Gastroesophageal sphincter (tissue), 4 donors: ENCODE data around the gene NPLOC4. TPM values are rescaled to one million over a fixed set of nuclear protein-coding genes. Genes with fewer than 3 reads are reported as not detected.
A peak's percentile ranks its signal among the peaks of the same experiment; 100 is the strongest.

Source experiments
- ATAC-seq: fragments of 150-250 bp; one replicate; pipeline ENCODE4 v1.9.1; 2016; ENCODE audit warnings: mild to moderate bottlenecking, moderate library complexity
- H3K27ac ChIP-seq, 4 donors: fragments of 200-600 bp; sonication (generic) in 3 of 4; 1 replicate in 3 of 4; 2 replicates in 1 of 4; pipeline ENCODE4 v1.5.1; 2016 to 2019
- H3K27me3 ChIP-seq: fragments of 200-600 bp; sonication (generic); one replicate; pipeline ENCODE4 v1.5.1; 2019
- H3K36me3 ChIP-seq, 2 donors: fragments of 200-600 bp; sonication (generic); one replicate each; pipeline ENCODE4 v1.5.1; 2019; ENCODE audit warnings: control low read depth in 1 of 2
- H3K4me1 ChIP-seq, 3 donors: fragments of 200-600 bp; sonication (generic); 1 replicate in 2 of 3; 2 replicates in 1 of 3; pipeline ENCODE4 v1.5.1; 2016 to 2019; ENCODE audit warnings: control low read depth in 2 of 3
- H3K4me3 ChIP-seq, 2 donors: fragments of 200-600 bp; sonication (generic); one replicate each; pipeline ENCODE4 v1.5.1; 2019; ENCODE audit warnings: mild to moderate bottlenecking in 1 of 2, moderate library complexity in 1 of 2
- H3K9me3 ChIP-seq, 3 donors: fragments of 200-600 bp; sonication (generic); one replicate each; pipeline ENCODE4 v1.5.1; 2017 to 2019; ENCODE audit warnings: control low read depth in 2 of 3
- EP300 ChIP-seq: sonication (generic); formaldehyde crosslinking; IDR thresholded peaks from one replicate; pipeline ENCODE4 v1.6.1; 2017; ENCODE audit warnings: antibody characterized with exemption, mild to moderate bottlenecking
- POLR2A ChIP-seq, 2 donors: fragments of 450-650 bp; IDR thresholded peaks; one replicate each; pipeline ENCODE4 v1.6.1; 2017; ENCODE audit warnings: antibody characterized with exemption in 2 of 2, mild to moderate bottlenecking in 2 of 2, moderate library complexity in 1 of 2
- POLR2AphosphoS5 ChIP-seq: sonication (generic); formaldehyde crosslinking; IDR thresholded peaks from one replicate; pipeline ENCODE4 v1.6.1; 2017; ENCODE audit warnings: antibody characterized with exemption
- WGBS, 2 donors: methylation state at CpG; one replicate each; pipeline ENCODE4 v1.1.5; 2018; ENCODE audit warnings: low coverage in 1 of 2; 5-methylcytosine and 5-hydroxymethylcytosine counted together
- total RNA-seq, 4 donors: library from RNA; depleted of rRNA; stranded (reverse); fragments of >200 nt; gene quantifications; one replicate each; pipeline ENCODE4 v1.1.0, GENCODE V29; 2016
- TF ChIP-seq, protein P1 (sequence below), 4 experiments: fragments of 200-600 bp in 2 of 4; fragments of 450-650 bp in 2 of 4; sonication (generic) in 1 of 4; IDR thresholded peaks; one replicate each; pipeline ENCODE4 v1.5.1; 2017 to 2019; ENCODE audit warnings: antibody characterized with exemption in 4 of 4, mild to moderate bottlenecking in 2 of 4, moderate library complexity in 2 of 4

Gene NPLOC4
- total RNA-seq, 4 donors from 2014 or later: 49.5 to 83.8 (median 58.0) TPM

- Histone ChIP-seq H3K4me3 (no peak overlapping the region), H3K4me1 (peaks cover 0 to 35% (median 1%) of the 10 kb centered on the region in 3 donors), H3K27ac (no peak overlapping the region), H3K36me3 (no peaks in the 10 kb centered on the region), H3K27me3 (peaks cover 70% of the 10 kb centered on the region), H3K9me3 (no peaks in the 10 kb centered on the region)
- no peak for ATAC-seq
- WGBS, 2 donors: 87% methylated on average over 6 of the region's 8 CpGs; no CpG with 5 or more reads in 1 of the 2 donors
- TF ChIP-seq POLR2A (IDR thresholded peaks at IDR 0.05): no peak
- TF ChIP-seq EP300: no peak
Observed at GRCh38 chr17:81524865-81525159, 112.1 kb downstream of the NPLOC4 start.

GRCh38 chr17:81524039-81524864 is 112.7 kb downstream of the NPLOC4 start:
- WGBS, 2 donors: 28% methylated on average over 4 of the region's 18 CpGs; no CpG with 5 or more reads in 1 of the 2 donors
- Histone ChIP-seq H3K27me3 (peaks cover 66% of the 10 kb centered on the region), H3K4me1 (peaks cover 0 to 40% (median 7%) of the 10 kb centered on the region in 3 donors), H3K27ac (no peak overlapping the region), H3K36me3 (no peaks in the 10 kb centered on the region), H3K9me3 (no peaks in the 10 kb centered on the region), H3K4me3 (no peak overlapping the region)
- no peak for ATAC-seq
- TF ChIP-seq EP300: no peak
- TF ChIP-seq, protein P1, sequence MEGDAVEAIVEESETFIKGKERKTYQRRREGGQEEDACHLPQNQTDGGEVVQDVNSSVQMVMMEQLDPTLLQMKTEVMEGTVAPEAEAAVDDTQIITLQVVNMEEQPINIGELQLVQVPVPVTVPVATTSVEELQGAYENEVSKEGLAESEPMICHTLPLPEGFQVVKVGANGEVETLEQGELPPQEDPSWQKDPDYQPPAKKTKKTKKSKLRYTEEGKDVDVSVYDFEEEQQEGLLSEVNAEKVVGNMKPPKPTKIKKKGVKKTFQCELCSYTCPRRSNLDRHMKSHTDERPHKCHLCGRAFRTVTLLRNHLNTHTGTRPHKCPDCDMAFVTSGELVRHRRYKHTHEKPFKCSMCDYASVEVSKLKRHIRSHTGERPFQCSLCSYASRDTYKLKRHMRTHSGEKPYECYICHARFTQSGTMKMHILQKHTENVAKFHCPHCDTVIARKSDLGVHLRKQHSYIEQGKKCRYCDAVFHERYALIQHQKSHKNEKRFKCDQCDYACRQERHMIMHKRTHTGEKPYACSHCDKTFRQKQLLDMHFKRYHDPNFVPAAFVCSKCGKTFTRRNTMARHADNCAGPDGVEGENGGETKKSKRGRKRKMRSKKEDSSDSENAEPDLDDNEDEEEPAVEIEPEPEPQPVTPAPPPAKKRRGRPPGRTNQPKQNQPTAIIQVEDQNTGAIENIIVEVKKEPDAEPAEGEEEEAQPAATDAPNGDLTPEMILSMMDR (IDR thresholded peaks at IDR 0.05): no peak
- TF ChIP-seq POLR2AphosphoS5: no peak
- no peak for TF ChIP-seq POLR2A (IDR thresholded peaks at IDR 0.05)

GRCh38 chr17:81523402-81524038 is 113.4 kb downstream of the NPLOC4 start:
- H3K36me3 ChIP-seq: no peaks in the 10 kb centered on the region
- peaks cover 59% of the 10 kb centered on the region for H3K27me3 ChIP-seq
- H3K4me1 ChIP-seq: peaks cover 0 to 48% (median 14%) of the 10 kb centered on the region in 3 donors
- ATAC-seq: no peak
- TF ChIP-seq POLR2A (IDR thresholded peaks at IDR 0.05) (no peak), POLR2AphosphoS5 (peak; percentile 14), EP300 (no peak)
- TF ChIP-seq, protein P1 (IDR thresholded peaks at IDR 0.05): peak in 1 of 4 experiments; percentile 12
- H3K27ac ChIP-seq: no peak overlapping the region
- H3K4me3 ChIP-seq: no peak overlapping the region
- 0% methylated on average over 1 of the region's 17 CpGs; no CpG with 5 or more reads in 1 of the 2 donors for WGBS, 2 donors
- no peaks in the 10 kb centered on the region for H3K9me3 ChIP-seq

DNA sequence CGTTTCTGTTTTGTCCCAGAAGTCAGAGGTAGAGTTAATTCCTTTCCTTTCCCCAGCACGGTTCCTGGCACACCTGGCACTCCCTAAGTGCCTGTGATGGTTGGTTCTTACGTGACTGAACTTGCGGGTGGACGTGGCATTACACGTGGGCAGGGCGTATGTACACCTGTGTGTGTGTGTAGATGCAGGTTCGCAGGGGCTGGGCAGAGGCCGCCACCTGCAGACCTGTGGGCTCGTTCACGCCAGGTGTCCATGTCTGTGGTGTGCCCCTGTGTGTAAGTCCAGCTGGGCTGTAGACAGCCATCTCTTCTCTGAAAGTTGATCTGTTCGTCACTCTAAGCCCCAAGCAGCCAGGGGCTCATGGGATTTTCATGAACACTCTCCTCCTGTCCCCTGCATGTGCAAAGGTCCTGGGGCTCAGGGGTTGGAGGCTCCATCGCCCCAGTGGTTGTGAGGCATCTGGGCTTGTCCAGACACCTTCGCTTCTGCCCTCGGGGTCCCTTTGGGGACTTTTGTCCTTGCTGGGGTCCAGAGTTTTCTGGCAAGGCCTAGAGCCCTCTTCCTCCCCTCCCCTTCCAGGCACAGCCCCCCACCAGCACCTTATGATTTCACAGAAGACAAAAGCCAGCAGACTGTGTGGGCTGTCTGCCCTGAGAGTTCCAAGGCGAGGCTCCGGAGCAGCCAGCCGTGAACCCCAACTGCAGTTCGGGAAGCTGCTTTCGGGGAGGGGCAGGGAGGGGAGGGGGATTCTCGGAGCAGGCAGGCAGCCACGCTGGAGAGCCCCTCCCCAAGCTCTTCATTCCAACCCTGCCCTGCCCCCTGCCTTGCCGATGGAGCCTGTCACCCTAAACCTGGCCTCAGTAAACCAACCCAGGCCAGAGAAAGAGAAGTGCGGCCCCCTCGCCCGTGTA is 114.2 kb downstream of the NPLOC4 start:
- WGBS, 2 donors: 18% methylated on average over 4 of the region's 26 CpGs; no CpG with 5 or more reads in 1 of the 2 donors
- Histone ChIP-seq H3K27me3 (peaks cover 51% of the 10 kb centered on the region), H3K4me3 (no peak overlapping the region), H3K36me3 (no peaks in the 10 kb centered on the region), H3K4me1 (peaks cover 0 to 49% (median 22%) of the 10 kb centered on the region in 3 donors), H3K27ac (no peak overlapping the region), H3K9me3 (no peaks in the 10 kb centered on the region)
- no peak for ATAC-seq
- TF ChIP-seq EP300 (no peak), POLR2AphosphoS5 (no peak), POLR2A (IDR thresholded peaks at IDR 0.05) (no peak)
- TF ChIP-seq, protein P1 (IDR thresholded peaks at IDR 0.05): no peak
